Right lobe of liver (tissue), 6 donors: Measurements from ENCODE around the gene PCDHGA5. TPM values are rescaled to one million over a fixed set of nuclear protein-coding genes. Genes with fewer than 3 reads are reported as not detected.
"Not testable (repeated sequence)": the region's sequence is repeated elsewhere in the genome, so short reads cannot be mapped to it uniquely, and the experiment has no call there.

Experiments used
- ATAC-seq, 4 donors: fragments of 200-7000 bp; cut with Tn5 transposase; one replicate each; pipeline ENCODE4 v1.9.1; 2020; ENCODE audit warnings: mild to moderate bottlenecking in 4 of 4, moderate library complexity in 4 of 4
- DNase-seq, 3 donors: peaks; one replicate each; pipeline ENCODE4 v3.0.0-alpha.2; 2020
- H3K27ac ChIP-seq, 3 donors: fragments of 200-600 bp; one replicate each; pipeline ENCODE4 v1.8.0; 2022
- H3K27me3 ChIP-seq, 2 donors: fragments of 200-600 bp; one replicate each; pipeline ENCODE4 v1.8.0; 2022
- H3K36me3 ChIP-seq, 4 donors: fragments of 200-600 bp; sonication (generic) in 1 of 4; one replicate each; pipeline versions ENCODE4 v1.5.1 to v1.8.0; 2017 to 2022; ENCODE audit warnings: control low read depth in 1 of 4
- H3K4me1 ChIP-seq, 4 donors: fragments of 200-600 bp; sonication (generic) in 1 of 4; one replicate each; pipeline versions ENCODE4 v1.5.1 to v1.8.0; 2017 to 2022; ENCODE audit warnings: control low read depth in 1 of 4
- H3K4me3 ChIP-seq, 3 donors: fragments of 200-600 bp; one replicate each; pipeline ENCODE4 v1.8.0; 2022
- H3K9me3 ChIP-seq, 4 donors: fragments of 200-600 bp; sonication (generic) in 1 of 4; one replicate each; pipeline versions ENCODE4 v1.5.1 to v1.8.0; 2017 to 2022; ENCODE audit warnings: control low read depth in 1 of 4
- CTCF ChIP-seq, 4 donors: fragments of 200-600 bp in 3 of 4; fragments of 450-650 bp in 1 of 4; IDR thresholded peaks; one replicate each; pipeline versions ENCODE4 v1.5.1 to v1.8.0; 2016 to 2022; ENCODE audit warnings: antibody characterized with exemption in 4 of 4, mild to moderate bottlenecking in 2 of 4
- POLR2A ChIP-seq: fragments of 450-650 bp; IDR thresholded peaks from one replicate; pipeline ENCODE4 v1.6.1; 2017; ENCODE audit warnings: antibody characterized with exemption, mild to moderate bottlenecking
- WGBS: methylation state at CpG from one replicate; pipeline ENCODE4 v1.1.6; 2018; ENCODE audit warnings: low coverage, low lambda C conversion rate; ENCODE audit not compliant: insufficient coverage; ENCODE audit errors: missing lambda C conversion rate; 5-methylcytosine and 5-hydroxymethylcytosine counted together
- intact Hi-C, 2 donors: fragments of 100-400 bp; cut with DNase I; formaldehyde crosslinking; loops; one replicate each; pipeline versions ENCODE4 v1.11.2 to v1.14.1; 2022
- total RNA-seq, 6 experiments: library from RNA; depleted of rRNA in 2 of 6; stranded (reverse); fragments of >200 nt in 2 of 6; fragmentation: NEBNext Ultra II Directional in 3 of 6; extraction: Animal tissue kit (Norgen Biotek cat#: 25700) in 3 of 6; gene quantifications; one replicate each; pipeline versions ENCODE4 v1.1.0 to v1.2.4, GENCODE V29; 2016 to 2023
- donor health status: DM: no; HTN: yes; CAD: no.
- donor health status: DM: no; HTN: no; CAD: no.
- donor health status: DM: no; HTN: no; CAD: no.
- donor health status: DM: no; HTN: yes; CAD: no.
- donor health status: DM: no; HTN: yes; CAD: no.

The PCDHGA5 gene
- total RNA-seq, 6 experiments from 2014 or later, result 0.32 to 1.2 (median 0.57) TPM

- no peak for TF ChIP-seq CTCF (IDR thresholded peaks at IDR 0.05)
- no peak for TF ChIP-seq POLR2A
- DNase-seq, result peak in 1 of 3 donors; percentile 26
- peaks cover 0 to 6% (median 5%) of the 10 kb centered on the region in 4 donors for H3K9me3 ChIP-seq
- WGBS, result 20% methylated on average over 14 of the region's 21 CpGs
- H3K27ac ChIP-seq, result no peak within 1 kb of the TSS
- no peaks in the 10 kb centered on the region for H3K36me3 ChIP-seq
- H3K4me1 ChIP-seq, result no peaks in the 10 kb centered on the region
- H3K27me3 ChIP-seq, result no peaks in the 10 kb centered on the region
- ATAC-seq, result no peak
- intact Hi-C loops, result no loop called here
- no peak within 1 kb of the TSS for H3K4me3 ChIP-seq
Observed at GRCh38 chr5:141330299-141331080, 33.5 kb upstream of the PCDHGA5 start, which contains the start of gene PCDHGA1. PCDHGA1 (plus strand) TSS chr5:141330514.

- H3K27me3 ChIP-seq, intact Hi-C loops, H3K4me3 ChIP-seq, H3K4me1 ChIP-seq, H3K36me3 ChIP-seq, DNase-seq, ATAC-seq, H3K27ac ChIP-seq: not testable (repeated sequence)
- WGBS, result 23% methylated on average over 10 of the region's 39 CpGs
- H3K9me3 ChIP-seq, result peaks cover 0 to 13% (median 3%) of the 10 kb centered on the region in 4 donors
Observed at GRCh38 chr5:141332571-141332970, 31.4 kb upstream of the PCDHGA5 start.

GRCh38 chr5:141338538-141339306 is 25.2 kb upstream of the PCDHGA5 start, which contains the start of gene PCDHGA2:
PCDHGA2 (plus strand) TSS chr5:141338760.
- ATAC-seq (peak in 2 of 4 donors; percentile 34 to 40), DNase-seq (no peak)
- no peak for TF ChIP-seq POLR2A
- TF ChIP-seq CTCF (IDR thresholded peaks at IDR 0.05), result peak in 2 of 4 donors; percentile 23 to 24
- Histone ChIP-seq H3K36me3 (no peaks in the 10 kb centered on the region), H3K4me1 (no peaks in the 10 kb centered on the region), H3K4me3 (peak within 1 kb of the TSS in 1 of 3 donors; percentile 7), H3K9me3 (peaks cover 0 to 7% (median 2%) of the 10 kb centered on the region in 4 donors), H3K27me3 (no peaks in the 10 kb centered on the region), H3K27ac (no peak within 1 kb of the TSS)
- 19% methylated on average over 22 of the region's 27 CpGs for WGBS
- intact Hi-C loops, result no loop called here

- H3K9me3 ChIP-seq, intact Hi-C loops, H3K4me3 ChIP-seq, ATAC-seq, H3K36me3 ChIP-seq, H3K4me1 ChIP-seq, H3K27me3 ChIP-seq, DNase-seq, H3K27ac ChIP-seq: not testable (repeated sequence)
- WGBS, result 51% methylated on average over 5 of the region's 45 CpGs
Observed at GRCh38 chr5:141340781-141341354, 23.1 kb upstream of the PCDHGA5 start.

- 31% methylated on average over 1 of the region's 1 CpG for WGBS
- intact Hi-C loops, result no loop called here
- peaks cover 0 to 4% (median 0%) of the 10 kb centered on the region in 4 donors for H3K9me3 ChIP-seq
- H3K4me1 ChIP-seq, result no peaks in the 10 kb centered on the region
- no peak overlapping the region for H3K27ac ChIP-seq
- no peak for DNase-seq
- TF ChIP-seq POLR2A (no peak), CTCF (IDR thresholded peaks at IDR 0.05) (no peak)
- no peak overlapping the region for H3K4me3 ChIP-seq
- no peaks in the 10 kb centered on the region for H3K36me3 ChIP-seq
- H3K27me3 ChIP-seq, result no peaks in the 10 kb centered on the region
- no peak for ATAC-seq
Observed at GRCh38 chr5:141342773-141343172, 21.2 kb upstream of the PCDHGA5 start.
